ENCODE measurements around the gene CLEC3A.
"Not testable (repeated sequence)": the region's sequence is repeated elsewhere in the genome, so short reads cannot be mapped to it uniquely, and the experiment has no call there.

The CLEC3A gene, protein sequence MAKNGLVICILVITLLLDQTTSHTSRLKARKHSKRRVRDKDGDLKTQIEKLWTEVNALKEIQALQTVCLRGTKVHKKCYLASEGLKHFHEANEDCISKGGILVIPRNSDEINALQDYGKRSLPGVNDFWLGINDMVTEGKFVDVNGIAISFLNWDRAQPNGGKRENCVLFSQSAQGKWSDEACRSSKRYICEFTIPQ

DNA sequence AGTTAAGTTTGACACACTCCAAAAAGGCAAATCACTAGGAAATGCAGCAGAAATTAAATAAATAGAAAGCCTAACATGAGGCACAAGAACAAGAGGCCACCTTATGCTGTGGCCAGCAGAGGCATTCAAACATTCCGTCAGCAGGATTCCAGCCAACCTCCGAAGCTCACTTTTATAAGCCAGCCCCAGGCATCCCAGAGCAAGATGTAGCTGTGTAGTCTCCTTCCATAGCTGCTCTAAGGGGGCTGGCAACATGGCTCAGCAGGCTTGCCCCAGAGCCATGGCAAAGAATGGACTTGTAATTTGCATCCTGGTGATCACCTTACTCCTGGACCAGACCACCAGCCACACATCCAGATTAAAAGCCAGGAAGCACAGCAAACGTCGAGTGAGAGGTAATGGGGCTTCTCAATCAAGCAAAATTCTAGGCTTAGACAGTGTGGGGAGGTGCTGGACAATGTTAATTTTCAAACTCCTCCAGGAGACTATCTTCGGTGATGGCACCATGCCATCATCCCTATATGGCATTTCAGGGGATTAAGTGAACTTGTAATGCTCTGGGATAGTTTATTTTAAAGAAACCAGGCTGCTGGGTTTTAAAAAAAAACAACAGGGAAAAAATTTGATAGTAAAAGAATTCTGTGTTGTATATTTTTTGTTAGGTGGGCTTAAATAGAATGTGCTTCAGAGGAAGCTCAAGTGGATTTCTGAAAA lies at the start of gene CLEC3A:
CLEC3A (plus strand) TSS at position 202 of the 714 bp plus-strand sequence; CDS start at position 281, 79 bp downstream.
- DNase-seq (ENCODE audit: insufficient read length, low spot score) (no peak), FAIRE-seq (no peak)

DNA sequence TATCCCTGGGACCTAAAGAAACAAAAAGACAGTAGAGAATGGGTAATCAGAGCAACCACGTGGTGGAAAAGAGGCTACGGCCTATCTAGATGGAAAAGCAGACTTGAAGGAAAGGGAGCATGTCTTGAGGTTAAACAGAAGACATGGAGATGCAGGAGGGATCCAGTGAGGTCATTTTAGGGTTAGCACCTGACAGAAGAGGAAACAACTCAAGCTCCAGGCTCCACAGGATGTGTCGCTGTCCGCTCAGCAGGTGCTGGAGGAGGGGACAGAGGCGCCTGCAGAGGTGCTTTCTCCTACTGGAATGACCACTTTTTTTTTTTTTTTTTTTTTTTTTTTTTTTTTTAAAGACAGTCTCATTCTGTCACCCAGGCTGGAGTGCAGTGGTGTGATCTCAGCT lies 47.5 kb upstream of the CLEC3A start:
- DNase-seq (ENCODE audit: insufficient read length, low spot score): no peak

DNA sequence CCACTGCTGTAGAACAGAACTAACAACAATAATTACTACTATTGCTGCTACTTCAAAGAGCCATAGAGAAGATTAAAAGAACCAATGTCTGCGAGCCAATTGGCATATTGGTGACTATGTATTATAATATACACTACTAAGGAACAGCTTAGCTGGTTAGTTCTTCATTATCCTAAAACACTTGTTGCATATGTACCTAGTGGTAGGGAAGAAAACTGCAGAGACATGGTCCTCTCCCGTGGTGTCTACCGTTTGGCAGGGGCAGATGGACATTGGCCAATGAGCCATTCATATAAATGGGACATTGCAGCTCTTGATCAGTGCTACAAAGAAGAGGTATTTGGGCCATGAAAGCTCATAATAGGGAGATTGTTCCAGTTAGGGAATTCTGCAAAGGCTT lies 46.4 kb upstream of the CLEC3A start:
- DNase-seq (ENCODE audit: insufficient read length, low spot score) (no peak), FAIRE-seq (no peak)

More for the DNA sequence above, 47.5 kb upstream of the CLEC3A start:
- FAIRE-seq: no peak

DNA sequence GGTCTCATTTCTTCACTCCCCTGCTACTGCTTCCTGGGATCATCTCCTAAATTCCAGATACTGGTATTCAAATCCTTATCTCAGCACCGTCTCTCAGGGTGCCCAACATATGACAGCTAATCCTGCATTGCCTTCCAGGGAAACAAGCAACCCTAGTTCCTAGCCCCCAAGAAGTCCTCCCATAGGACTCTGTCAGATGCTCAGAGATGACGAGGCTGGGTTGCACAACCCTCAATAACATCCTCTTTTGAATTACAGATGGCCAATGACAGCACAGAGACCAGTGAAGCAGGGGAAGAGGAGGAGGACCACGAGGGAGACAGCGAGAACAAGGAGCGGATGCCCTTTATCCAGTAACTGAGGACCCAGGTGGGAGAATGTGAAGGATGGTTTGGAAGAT lies 45.0 kb upstream of the CLEC3A start:
- FAIRE-seq: no peak

DNA sequence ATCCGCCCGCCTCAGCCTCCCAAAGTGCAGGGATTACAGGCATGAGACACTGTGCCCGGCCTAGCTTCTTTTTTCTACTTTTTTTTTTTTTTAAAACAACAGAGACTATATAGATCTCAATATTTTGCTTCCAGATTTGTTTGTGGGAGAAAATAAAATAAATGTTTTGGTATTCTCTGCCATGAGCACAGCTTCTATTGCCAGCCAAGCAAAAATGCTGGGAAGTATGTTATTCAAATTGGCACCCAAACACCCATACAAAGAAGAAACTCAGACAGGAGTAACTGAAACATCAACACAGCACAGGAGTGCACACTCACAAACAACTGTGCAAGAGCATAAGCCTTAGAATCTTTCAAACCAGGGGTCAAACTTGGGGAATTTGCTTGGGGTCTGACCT lies 37.2 kb upstream of the CLEC3A start:
- FAIRE-seq (no peak), DNase-seq (ENCODE audit: insufficient read length, low spot score) (no peak)

More for the DNA sequence above, 45.0 kb upstream of the CLEC3A start:
- DNase-seq (ENCODE audit: insufficient read length, low spot score): no peak

DNA sequence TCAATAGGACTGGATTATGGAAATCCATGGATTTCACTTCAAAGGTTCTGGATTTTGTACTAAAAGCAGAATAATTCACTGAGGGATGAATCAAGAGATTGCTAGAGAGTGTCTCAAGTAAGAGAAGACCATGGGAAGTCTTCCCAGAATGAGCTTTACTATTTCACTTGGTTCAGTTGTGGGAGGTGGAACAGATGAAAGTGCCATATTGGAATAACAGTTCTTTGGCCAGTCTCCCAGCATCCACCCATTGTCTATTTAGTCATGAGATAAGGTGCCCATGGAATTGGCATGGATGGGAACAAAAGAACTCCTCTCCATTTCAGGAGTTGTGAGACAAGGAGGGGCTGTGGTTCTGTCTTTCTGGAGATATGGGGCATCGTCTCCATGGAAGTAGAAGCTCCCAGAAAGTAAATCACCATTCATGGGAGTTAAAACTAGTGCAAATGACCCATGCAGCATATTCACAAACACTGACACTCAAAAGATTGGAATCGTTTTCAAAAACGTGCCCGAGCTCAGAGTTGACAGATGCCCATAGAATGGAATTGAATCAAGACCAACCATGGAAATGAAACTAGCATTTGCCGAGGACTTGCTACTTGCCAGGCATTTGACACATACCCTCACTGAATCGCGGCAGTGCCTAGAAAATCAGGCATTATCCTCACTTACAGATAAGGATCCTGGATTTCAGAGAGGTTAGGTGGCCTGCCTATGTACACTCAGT lies 36.2 kb upstream of the CLEC3A start:
- FAIRE-seq (no peak), DNase-seq (ENCODE audit: insufficient read length, low spot score) (no peak)

DNA sequence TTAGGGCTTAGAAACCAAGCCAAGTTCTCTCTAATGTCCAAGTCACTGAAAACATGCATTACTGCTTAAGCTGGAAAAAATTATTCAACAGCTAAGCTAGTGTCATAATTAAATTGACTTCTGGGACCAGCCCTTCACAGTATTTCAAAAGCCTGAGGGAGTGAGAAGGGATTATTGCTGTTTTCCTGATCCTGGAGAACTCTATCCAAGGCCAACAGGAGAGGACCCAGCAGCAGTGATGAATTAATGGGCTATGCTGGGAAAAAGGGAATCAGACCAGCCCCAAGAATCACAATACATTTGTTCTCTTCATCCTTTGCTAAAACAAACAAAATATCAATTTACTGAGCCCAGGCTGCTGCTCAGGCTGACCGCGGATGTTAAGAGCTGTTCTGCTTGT lies 34.5 kb upstream of the CLEC3A start:
- FAIRE-seq (no peak), DNase-seq (ENCODE audit: insufficient read length, low spot score) (no peak)

DNA sequence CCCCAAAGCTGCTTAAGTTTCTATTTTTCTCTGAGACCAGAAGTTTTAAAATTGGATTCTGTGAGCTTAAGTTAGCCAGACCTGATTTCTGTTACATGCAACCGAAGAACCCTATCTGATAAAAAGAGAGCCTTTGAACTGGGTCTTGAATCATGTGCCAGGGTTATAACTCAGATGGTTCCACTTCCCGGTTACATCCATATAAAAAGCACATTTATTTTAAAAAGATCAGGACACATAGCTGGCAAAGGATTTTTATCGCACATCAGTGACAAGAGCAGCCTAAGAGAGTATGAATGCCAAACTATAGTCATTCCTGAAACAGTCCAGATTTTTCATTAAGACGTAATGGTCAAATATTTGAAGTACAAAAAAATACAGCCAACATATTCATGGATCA lies 32.5 kb upstream of the CLEC3A start:
- FAIRE-seq: no peak
- no peak for DNase-seq (ENCODE audit: insufficient read length, low spot score)

DNA sequence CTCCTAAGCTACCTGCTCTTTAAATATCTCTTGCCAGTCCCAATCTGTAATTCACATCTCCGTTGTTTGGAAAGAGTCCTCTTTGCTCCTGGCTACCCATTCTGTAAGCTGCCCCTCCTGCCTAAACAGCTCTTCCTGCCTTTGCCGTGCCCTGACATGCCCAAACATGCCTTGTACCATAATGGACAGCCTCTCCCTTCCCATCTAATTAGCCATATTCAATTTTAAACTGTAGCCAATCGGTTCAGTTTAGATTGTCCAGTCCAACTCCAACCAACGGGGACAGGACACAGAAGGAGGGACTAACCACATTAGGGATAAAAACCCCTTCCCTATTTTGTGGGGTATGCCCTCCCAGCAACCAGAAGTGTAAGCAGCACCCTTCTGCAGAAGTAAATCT lies 30.6 kb upstream of the CLEC3A start:
- FAIRE-seq (no peak), DNase-seq (ENCODE audit: insufficient read length, low spot score) (no peak)

DNA sequence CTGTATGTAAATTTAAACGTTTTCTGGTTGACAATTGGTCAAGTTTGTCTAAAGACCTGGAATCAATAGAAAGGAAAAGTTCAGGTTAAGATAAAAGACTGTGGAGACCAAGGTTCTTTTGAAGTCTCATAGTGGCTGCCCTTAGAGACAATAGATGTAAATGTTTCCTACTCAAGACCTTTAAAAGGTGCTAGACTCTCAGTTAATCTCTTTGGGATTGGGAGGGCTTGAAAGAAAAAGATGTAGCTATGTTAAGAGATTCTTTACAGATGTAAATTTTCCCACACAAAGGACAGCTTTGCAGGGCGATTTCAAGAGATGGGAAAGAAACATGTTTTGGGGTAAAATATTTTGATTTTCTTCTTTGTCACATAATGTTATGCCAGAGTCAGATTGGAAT lies 30.0 kb upstream of the CLEC3A start:
- not testable (repeated sequence) for DNase-seq (ENCODE audit: insufficient read length, low spot score); FAIRE-seq

DNA sequence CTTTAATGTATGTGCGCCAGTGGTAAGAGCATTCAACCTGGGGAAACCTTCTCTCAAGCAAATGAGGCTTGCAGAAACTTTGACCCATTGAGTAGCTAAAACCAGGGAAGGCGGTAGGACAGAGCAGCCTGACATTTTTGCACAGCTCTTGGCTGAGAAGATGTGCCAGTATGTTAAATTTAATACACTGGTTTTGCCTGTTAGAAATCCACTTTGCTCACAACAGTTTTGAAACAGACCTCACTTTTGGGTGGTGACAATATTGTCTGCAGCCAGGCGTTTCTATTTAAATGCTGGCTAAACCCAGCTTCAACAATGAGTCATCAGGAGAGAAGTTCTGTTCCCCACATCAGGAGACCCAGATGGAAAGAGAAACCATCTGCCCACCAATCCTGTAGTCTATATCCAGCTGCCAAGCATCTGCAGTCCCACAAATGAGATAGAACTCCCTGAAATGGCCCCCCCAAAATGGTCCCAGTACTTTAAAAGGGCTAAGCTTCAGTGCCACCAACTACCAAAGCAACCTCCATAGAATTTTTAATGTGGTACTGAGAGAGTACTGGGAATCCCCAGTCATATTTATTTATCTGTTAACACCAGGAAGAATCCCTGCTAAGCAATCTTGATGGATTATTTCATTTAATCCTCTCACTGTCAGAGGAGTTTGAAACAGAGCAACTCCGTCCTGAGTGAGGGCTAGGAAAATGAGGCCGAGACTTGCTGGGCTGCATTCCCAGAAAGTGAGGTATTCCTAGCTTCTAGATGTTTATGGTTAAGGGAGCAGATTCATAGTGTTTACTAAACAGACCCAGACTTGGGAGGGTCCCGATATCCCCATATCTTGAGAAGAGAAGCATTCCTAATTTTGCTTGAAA lies 29.0 kb upstream of the CLEC3A start:
- no peak for FAIRE-seq
- DNase-seq (ENCODE audit: insufficient read length, low spot score): no peak

DNA sequence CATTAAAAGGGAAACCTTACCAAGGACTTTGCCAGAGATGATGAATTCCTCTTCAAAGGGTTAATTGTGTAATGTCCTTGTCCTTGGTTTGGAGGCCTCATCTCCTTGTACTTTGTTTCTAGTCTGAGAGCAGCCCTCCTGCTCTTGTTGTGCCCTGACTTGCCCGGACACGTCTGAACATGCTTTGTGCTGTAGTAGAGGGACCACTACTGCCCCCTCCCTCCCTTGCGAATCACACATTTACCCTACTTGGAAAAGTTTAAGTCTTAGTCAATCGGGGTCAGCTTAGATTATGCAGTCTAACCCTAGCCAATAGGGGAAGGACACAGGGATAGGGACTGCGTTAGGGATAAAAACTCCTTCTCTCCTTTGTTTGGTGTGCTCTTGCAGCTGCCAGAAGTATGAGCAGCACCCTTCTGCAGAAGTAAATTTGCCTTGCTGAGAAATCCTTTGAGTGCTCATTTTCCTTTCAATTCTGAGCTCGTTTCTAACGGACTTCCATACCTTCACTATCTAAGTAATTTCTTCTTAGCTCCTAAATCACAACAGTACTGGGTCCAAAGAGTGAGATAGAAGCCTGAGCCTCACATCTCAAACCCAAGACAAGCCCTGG lies 26.4 kb upstream of the CLEC3A start:
- FAIRE-seq: no peak
- no peak for DNase-seq (ENCODE audit: insufficient read length, low spot score)

DNA sequence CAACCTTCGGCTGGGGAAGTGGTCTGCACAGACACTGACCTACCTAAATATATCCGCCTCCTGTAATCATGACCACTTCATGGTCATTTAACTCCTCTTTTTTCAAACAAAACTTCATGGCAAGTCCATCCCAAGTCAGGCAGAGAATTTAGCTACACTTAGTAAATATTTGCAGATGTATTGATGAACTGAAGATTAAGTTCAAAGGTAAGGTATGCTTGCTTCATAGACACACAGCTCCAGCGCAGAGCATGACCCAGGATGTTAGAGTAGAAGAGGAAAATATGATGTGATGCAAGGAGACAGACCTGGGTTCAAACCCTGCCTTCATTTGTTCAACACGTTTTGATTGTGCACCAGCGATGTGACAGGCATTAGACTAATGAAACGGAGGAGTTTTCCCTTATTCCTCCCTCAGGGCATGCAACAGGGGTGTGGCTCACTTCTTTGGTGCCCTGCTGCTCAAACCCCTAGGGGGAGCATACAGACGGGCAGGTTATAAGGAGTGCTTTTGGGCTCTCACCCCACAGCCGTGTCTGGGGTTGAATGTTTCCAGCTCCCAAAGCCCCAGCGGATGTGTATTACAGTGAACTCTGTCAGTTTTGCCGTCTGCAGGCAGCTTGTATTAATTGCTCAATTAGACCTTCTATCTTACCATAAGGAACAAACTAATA lies 23.9 kb upstream of the CLEC3A start:
- DNase-seq (ENCODE audit: insufficient read length, low spot score) (no peak), FAIRE-seq (no peak)

DNA sequence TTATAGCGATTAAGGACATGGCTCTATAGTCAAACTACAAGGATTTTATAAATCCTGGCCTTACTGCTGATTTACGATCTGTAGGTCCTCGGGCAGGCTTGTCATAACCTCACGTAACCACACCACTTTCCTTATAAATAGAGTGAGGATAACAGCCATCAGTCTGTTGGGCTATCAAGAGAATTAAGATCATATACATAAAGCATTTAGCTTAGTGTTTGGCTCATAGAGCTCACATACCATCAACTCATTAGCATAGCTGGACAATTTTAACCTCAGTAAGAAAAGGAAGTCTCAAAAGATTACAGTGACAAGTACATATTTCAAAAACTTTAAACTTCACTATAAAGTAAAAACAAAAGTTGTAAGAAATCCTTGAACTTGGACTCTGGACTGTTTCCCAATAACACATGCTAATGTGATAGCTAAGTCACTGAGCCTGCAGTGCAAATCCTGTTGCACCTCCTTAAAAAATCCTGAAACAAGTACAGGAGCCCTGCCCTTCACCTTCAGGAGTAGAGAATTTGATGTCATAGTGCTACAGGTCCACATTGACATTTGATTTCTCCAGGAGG lies 20.8 kb upstream of the CLEC3A start:
- no peak for DNase-seq (ENCODE audit: insufficient read length, low spot score)
- FAIRE-seq: no peak

DNA sequence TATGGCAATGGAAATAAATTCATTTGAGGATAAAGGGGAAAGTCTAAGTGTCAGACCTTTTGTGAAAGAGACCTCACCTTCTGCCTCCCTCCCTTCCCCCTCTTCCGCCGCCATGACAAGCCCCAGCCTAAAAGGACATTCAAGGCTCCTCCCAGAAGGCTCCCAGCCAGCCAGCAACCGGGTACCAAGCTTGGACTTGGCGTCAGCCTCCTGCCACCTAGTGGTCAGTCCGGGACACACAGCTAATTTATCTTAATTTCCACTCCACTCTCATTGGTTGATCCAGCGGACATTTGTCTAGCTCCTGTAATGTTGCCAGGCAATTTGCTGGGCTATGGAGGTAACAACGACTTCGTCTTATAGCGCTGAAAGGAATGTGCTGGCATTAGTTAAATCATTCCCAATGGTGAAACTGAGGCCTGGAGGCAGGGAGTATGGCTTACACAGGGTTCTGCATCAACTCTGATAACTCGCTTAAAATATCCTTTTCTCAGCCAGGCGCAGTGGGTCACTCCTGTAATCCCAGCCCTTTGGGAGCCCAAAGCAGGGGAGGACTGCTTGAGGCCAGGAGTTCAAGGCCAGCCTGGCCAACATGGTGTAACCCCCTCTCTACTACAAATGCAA lies 19.3 kb upstream of the CLEC3A start:
- FAIRE-seq (peak; percentile 71), DNase-seq (ENCODE audit: insufficient read length, low spot score) (peak; percentile 71)

DNA sequence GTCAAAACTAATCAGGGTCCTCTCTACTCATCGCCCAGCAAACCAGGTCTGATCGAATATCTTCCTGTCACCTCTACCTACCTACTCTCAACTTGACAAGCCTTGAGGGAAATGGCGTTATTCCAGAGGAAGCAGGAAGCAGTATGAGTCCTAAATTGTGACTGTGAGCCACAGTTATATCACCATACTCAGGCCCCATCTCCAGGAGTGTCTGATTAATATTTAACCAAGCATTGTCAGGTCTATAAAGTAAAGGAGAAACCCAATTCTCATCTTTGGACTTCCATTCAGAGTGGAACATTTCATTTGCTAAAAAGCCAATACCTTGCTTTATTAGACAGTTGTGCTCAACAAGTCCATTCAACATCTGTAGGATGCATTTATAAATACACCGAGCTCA lies 17.8 kb upstream of the CLEC3A start:
- DNase-seq (ENCODE audit: insufficient read length, low spot score): no peak
- FAIRE-seq: no peak

DNA sequence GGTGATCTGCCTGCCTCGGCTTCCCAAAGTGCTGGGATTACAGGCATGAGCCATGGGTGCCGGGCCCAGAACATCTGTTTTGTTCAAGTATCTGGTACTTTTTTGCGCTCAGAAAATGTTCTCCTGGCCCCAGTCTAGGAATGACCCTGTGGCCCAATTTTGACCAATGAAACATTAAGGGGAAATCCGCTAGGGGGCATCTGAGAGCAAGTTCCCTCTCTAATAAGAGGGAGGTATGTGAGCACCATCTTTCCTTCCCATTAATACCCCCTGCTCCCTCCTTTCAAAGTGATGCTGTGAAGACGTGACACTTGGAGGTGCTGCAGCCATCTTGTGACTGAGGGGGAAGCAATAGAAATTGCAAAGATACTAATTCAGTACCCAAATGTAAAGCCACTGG lies 16.5 kb upstream of the CLEC3A start:
- FAIRE-seq: no peak
- no peak for DNase-seq (ENCODE audit: insufficient read length, low spot score)

DNA sequence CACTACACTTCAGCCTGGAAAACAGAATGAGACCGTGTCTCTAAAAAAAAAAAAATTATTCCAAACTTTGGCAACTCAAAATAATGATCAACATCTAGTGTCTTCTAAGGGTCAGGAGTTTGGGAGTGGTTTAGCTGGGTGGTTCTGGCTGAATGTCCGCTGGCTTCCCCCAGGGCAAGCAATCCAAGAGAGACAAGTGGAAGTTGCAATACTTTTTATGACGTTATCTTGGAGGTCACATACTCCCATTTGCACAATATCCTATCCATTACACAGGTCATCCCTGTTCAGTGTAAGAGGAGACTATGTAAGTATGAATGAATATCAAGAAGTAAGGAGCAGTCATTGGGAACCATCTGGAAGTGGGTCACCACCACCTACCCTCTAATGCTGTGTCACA lies 15.2 kb upstream of the CLEC3A start:
- no peak for FAIRE-seq
- DNase-seq (ENCODE audit: insufficient read length, low spot score): no peak

DNA sequence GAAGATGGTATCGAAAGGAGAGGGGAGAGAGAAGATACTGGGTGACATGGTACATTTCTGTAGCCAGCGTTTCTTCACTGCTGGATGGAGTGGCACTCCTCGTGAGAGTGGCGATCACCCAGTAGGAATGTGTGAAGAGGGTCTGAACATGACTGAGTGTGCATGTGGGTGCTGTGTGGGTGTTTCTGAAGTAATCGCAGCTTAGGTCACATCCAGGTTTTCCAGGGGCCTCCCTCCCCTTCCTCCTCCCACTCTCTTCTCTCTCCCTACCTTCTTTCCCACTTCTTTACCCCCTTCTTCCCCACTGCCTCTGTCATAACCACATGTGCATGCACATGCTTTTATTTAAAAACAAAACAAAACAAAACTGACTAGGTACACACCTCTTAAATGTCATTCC lies 1.8 kb downstream of the CLEC3A start:
- DNase-seq (ENCODE audit: insufficient read length, low spot score): no peak

More for the DNA sequence above, 1.8 kb downstream of the CLEC3A start:
- no peak for FAIRE-seq
